Limb (tissue), 2 donors: ENCODE results near the gene MCUR1.
"Not testable (repeated sequence)": the region's sequence is repeated elsewhere in the genome, so short reads cannot be mapped to it uniquely, and the experiment has no call there.

Experiments used
- DNase-seq, 2 donors: peaks; one replicate each; pipeline ENCODE4 v3.0.0-alpha.2; 2016; ENCODE audit errors: extremely low spot score in 2 of 2

MCUR1 gene

DNA sequence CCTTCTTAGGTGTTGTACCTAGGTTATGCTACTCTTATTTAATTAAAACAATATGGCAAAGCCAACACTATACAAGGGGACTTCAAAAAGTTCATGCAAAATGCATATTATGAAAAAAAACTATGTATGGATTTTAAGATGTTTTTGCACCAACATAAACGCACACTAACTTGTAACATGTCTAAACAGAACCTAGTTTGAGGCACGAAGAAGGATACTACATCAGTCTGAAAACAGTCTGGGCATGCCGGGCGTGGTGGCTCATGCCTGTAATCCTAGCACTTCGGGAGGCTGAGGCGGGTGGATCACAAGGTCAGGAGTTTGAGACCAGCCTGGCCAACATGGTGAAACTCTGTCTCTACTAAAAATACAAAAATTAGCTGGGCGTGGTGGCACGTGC is 34.2 kb downstream of the MCUR1 start:
- not testable (repeated sequence) for DNase-seq

DNA sequence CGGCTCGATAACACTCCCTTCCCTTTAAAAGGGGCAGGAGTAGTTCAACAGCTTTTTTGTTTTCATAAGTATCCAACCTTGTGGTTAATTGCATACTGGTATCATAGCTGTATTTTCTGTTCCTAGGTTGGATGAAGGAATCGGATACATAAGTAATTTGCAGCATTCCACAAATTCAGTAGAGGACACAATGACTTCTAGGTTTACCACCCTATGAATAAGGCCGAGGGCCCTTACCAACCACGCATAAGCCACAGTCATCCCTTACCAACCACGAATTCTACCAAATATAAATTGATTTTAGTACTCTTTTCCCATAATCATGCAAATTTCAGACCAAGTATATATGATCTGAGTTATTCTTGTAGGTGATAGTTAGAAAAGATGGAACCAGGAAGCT is 36.3 kb downstream of the MCUR1 start:
- DNase-seq, result no peak

DNA sequence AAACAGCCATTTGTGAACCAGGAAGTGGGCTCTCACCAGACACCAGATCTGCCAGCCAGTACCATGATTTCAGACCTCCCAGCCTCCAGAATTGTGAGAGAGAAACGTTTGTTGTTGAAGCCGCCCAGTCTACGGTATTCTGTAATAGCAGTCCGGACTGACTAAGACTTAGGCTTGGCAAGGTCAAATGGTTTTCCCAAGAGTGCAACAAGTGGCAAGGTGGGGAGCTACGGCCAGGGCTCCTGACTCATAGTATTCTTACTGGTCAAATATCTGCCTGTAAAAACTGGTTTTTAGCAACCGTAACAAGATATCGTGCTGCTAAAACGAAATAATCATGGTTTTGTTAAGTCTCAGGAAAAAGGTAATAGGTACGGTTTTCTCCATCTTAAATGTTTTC is 37.8 kb downstream of the MCUR1 start:
- DNase-seq, result no peak

DNA sequence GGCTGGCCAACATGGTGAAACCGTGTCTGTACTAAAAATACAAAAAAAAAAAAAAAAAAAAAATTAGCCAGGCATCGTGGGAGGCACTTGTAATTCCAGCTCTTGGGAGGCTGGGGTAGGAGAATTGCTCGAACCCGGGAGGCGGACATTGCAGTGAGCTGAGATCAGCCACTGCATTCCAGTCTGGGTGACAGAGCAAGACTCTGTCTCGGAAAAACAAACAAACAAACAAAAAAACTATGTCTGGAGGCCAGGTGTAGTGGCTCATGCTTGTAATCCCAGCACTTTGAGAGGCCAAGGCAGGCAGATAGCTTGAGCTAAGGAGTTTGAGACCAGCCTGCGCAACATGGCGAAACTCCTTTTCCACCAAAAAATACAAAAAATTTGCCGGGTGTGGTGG is 38.9 kb downstream of the MCUR1 start:
- not testable (repeated sequence) for DNase-seq

DNA sequence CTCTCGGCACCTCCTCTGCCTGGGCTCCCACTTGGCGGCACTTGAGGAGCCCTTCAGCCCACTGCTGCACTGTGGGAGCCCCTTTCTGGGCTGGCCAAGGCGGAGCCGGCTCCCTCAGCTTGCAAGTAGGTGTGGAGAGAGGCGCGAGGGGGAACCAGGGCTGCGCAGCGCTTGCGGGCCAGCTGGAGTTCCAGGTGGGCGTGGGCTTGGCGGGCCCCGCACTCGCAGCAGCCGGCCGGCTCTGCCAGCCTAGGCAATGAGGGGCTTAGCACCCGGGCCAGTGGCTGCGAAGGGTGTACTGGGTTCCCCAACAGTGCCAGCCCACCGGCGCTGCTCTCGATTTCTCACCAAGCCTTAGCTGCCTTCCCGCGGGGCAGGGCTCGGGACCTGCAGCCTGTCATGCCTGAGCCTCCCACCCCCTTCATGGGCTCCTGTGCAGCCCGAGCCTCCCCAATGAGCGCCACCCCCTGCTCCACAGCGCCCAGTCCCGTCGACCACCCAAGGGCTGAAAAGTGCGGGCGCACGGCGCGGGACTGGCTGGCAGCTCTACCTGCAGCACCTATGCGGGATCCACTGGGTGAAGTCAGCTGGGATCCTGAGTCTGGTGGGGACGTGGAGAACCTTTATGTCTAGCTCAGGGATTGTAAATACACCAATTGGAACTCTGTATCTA is 41.9 kb downstream of the MCUR1 start:
- not testable (repeated sequence) for DNase-seq

DNA sequence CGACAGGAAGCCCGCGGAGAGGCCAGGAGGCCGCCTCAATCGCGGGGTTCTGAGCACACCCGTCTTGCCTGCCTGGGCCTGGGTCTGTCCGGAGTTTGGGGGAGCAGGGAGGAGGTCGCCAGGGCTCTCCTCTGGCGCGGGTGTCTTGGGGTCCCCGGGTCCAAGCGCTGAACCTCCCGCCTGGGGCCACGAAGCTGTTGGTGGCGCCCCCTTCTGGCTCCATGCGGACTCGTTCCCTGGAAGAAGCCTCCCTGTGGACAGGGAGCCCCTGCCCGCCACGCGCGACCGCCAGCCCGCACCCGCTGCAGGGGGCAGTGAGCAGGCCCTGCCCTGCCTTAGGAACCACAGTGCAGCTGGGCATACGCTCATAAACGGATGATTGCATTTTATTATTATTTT is 44.7 kb downstream of the MCUR1 start:
- no peak for DNase-seq

DNA sequence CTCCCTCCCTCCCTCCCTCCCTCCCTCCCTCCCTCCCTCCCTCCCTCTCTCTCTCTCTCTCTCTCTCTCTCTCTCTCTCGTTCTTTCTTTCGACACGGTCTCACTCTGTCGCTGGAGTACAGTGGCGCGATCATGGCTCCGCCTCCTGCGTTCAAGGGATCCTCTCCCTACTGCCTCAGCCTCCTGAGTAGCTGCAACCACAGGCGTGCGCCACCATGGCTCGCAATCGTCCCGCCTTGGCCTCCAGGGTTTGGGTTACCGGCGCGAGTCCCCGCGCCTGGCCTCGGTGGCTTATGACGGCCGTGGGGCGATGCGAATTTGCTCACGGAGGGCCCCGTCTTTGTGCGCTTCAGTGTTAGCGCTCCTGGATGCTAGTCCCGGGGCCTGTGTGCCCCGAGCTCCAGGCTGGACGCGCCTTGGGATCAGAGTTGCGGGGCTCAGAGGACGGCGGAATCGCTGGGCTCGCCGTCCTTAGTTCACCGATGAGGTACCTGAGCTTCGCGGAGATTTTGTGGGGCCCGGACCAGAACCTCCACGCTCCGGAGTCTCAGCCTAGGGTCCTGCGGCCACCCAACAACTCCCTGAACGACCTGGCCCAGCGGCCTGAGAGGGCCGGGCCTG is 45.2 kb downstream of the MCUR1 start:
- no peak for DNase-seq

DNA sequence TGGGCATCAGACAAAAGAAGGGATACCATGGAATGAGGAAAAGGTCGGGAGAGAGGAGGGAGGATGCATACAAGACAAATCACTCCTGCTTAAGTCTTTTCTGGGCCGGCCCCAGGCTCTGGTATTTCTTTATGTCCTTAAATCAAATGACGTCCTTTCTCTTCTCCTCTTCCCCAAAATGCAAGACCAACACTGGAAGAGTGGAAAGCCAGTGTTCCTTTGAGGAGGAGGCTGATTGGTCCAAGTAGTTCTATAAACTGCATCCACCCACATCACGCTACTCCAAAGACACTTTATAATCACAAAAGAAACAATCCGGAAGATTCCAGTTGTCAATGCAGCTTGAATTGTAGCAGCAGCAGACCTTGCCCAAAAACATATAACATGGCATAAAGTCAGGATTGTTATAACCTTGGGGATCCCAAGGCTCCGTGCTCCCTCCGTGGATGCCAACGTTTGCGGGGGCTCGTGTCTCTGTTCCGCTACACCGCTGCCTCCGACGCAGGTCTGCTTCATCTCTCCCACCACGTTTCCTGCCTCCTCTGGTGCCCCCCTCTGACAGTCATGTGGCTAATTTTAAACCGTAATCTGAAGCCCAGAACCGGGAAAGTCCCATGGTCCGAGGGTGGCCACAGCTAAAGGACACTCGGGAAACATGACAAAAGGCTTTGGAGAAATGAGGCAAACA is 47.1 kb downstream of the MCUR1 start:
- DNase-seq, result no peak

DNA sequence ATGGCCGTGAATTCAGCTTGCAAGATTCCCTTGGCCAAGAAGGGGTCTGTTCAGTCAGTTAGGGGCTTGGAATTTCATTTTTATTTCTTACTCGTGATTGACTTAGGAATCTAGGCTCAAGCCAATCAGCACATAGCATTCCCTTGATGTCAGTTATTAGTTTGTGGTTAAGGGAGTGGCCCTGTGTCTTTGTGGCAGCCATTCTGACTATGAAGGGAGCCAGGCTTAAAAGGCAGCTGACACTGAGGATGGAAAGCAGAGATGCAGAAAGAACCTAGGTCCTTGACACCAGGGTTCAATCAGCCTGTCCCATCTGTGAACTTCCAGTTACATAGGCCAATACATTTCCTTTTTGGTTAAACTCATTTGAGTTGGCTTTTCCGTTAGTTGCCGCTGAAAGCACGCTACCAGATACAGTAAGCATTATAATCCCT is 48.1 kb downstream of the MCUR1 start:
- no peak for DNase-seq

DNA sequence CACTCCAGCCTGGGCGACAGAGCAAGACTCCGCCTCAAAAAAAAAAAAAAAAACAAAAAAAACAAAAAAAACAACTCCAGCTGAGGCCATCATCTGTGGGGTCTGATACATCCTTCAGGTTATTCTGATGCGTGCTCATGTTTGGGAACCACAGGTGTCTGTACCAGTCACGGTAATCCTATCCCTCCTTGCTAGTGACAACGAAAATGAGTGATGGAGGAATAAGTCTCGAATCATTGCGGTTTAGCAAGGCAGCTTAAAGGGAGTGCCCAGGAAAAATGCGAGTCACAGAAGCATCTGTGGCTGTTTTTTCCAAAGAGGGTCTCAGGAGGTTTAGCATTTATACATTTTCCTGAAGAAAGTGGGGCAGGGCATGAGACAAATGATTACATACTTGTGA is 48.8 kb downstream of the MCUR1 start:
- no peak for DNase-seq

DNA sequence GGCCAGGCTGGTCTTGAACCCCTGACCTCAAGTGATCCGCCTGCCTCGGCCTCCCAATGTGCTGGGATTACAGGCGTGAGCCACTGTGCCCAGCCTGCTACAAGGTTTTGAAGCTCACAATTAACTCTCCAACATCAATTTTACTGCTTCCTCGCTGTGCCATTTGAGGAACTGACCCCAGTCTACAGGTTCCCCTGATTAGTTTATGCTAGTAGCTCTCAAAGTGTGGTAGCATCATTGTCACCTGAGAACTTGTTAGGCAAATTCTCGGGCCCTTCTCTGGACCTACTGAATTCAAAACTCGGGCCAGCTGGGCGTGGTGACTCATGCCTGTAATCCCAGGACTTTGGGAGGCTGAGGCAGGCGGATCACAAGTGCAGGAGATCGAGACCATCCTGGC is 49.4 kb downstream of the MCUR1 start:
- no peak for DNase-seq

DNA sequence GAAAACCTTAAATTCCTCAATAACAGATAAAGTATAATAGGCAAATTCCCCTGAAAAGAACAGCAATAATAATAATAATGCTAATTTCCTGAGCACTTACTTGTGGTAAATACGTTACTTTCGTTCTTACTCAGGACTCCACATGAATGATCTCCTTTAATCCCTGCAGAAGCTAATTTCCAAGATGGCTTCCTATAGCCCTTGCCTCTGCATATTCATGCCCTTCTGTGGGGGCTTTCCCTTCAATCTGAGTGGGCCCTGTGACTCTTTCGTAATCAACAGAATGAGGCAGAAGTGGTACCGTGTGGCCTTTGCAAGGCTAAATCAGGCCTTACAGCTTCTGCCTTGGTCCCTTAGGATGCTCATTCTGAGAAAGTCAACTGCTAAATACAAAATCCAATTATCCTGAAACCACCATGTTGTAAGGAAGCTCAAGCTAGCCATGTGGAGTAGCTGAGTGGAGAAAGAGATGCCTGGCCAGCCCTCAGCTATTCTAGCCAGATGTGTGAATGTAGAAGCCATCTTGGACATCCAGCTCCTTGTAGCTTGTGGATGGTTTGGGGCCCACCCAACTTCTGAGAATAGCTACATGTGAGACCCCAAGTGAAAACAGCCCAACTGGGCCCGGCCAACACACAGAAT is 50.5 kb downstream of the MCUR1 start:
- no peak for DNase-seq

DNA sequence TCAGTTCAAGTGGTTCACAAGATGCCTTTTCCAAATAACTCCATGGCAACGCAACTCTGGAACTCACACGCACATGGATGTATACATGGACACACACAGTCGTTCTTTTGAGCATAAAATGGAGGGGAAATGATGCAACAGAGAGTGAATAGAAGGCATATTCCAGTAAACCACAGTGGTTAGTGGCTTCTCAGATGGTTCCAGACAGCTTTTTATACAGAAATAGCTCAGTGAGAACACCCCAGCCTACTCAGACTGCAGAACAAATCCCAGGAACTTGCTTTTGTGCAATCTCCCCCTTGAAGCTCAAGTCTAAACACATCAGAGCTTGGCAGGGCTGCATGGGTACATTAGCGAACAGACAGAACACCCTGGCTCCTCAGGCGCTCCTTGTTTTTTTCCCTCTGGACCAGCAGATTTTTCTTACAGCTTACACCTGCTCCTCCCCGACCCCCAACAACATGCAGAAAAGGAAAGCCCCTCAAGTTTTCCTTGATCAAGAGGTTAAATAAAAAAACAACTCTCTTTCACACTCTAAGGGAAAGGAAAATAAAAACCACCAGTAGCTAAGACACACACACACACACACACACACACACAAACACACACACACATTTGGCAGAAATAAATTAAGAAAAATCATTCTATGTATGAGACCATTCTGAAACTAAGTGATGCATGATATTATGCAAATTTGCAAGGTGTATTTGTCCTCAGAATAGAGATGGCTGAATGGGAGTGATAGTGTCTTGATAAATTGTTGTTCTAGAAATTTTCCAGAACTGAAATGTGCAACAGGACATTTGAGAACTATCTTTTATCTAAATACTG is 51.5 kb downstream of the MCUR1 start:
- DNase-seq, result peak in 1 of 2 donors; percentile 53

DNA sequence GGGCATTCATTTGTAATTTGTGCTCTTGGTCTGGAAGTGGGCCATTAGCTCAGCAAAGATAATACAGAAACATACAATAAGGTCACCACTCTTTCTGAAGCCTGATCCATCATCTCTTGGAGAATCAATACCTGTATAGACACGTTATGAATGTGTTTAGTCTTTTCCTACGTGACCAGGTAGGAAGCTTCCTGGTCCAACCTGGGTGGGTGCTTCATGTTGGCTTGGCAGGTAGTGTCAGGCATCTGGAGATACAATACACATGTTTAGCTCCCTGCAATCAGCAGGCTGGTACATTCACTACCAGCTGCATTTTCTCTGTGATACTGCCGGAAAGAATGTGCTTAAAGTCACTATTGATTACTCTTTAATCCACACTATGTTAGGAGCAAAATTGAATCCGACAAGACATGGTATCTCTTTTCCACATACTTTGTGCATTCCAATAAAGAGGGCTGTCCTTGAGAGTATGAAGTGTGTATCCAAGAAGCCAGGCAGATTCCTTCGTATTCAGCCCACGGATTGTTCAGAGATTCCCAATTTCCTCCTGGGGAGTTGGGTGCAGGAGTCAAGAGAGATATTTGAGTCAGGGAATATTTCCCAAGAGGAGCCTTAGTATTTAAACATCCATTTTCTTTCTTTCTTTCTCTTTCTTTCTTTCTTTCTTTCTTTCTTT is 52.9 kb downstream of the MCUR1 start:
- no peak for DNase-seq

DNA sequence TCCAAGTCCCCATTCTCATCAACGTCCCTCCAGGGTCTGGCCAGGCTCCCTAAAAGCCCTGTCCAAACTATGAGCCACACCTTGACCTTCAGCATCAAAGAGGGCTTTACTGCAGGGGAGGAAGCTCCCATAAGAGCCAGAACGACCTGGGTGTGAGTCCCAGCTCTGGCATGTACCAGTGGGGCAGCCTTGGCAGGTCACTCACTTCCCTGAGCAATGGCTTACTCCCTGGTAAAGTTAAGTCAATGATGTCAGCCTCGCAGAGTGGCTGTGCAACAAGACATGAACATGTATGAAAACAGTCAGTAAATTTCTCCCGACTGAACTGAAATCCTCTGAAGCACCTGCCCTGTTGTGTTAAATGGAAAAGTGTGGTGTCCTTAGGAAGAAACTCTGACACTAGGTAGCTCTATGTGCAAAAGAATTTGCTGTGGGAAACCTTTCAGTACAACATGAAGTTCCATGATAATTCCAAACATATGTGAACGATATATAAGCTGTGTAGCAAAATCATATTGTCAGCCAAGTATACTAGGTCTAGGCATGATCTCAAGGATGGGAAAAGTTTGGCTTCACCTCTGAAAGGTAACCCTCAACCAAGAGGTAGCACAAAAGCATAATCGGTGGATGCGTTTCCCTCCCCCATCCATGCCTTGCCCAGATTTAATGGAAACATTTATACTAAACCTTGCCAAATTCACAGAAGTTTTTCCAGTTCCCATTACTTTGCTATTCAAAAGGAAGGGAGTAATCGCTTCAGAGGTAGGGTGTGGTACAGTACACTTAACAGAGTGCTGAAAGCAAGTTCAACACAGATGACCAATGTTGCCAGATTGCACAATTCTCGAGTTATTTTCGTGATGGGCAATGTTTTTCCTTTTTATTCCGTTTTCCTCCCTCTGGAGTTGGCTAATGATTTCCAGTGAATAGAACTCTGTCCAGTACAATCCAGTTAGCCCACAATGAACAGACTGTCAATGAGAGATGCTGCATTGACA is 53.8 kb downstream of the MCUR1 start:
- peak in 1 of 2 donors; percentile 75 for DNase-seq

DNA sequence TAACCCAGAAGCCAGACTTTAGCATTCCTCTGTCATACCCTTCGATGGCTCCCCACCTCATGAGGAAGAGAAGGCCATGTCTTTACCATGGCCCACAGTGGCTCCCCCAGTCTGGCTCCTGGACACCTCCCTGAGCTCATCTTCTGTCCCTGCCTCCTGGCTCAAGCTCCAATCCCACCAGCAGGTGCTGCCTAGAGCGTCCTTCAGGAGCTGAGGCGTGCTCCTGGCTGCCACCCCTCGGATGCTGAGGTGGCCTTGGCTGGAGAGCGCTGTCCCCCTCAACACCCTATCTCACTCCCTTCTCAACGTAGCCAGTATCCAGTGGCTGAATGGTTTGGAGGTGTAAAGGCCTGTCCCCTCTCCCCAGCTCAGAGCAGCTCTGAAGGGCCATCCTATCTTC is 55.3 kb downstream of the MCUR1 start:
- DNase-seq, result no peak

DNA sequence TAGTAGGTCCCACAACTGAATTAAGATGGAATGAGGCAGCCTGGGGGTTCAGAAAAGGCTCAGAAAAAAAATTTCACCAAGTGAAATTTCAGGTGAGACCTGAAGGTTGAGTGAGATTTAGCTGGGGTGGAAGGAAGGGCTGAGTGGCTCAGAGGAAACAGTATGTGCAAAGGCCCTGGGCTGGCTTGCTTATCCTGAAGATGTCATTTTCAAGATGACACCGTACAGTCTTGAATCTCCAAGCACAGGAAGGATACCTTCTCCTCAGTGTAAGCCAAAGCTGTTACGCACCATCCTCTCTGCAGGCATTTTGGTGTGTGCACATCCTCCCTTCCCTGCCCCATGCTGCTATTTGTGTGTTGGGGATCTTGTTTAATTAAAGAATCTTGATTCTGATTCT is 59.7 kb downstream of the MCUR1 start:
- DNase-seq, result no peak

DNA sequence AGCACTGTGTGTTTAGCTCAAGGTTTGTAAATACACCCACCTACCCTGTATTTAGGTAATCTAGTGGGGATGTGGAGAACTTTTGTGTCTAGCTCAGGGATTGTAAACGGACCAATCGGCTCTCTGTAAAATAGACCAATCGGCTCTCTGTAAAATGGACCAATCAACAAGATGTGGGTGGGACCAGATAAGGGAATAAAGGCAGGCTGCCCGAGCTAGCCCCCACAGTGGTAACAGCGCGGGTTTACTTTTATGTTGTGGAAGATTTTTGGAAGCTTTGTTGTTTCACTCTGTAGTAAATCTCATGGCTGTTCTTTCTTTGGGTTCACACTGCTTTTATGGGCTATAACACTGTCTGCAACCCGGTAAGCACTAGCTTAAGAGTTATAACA is 70.6 kb downstream of the MCUR1 start:
- DNase-seq, result no peak

DNA sequence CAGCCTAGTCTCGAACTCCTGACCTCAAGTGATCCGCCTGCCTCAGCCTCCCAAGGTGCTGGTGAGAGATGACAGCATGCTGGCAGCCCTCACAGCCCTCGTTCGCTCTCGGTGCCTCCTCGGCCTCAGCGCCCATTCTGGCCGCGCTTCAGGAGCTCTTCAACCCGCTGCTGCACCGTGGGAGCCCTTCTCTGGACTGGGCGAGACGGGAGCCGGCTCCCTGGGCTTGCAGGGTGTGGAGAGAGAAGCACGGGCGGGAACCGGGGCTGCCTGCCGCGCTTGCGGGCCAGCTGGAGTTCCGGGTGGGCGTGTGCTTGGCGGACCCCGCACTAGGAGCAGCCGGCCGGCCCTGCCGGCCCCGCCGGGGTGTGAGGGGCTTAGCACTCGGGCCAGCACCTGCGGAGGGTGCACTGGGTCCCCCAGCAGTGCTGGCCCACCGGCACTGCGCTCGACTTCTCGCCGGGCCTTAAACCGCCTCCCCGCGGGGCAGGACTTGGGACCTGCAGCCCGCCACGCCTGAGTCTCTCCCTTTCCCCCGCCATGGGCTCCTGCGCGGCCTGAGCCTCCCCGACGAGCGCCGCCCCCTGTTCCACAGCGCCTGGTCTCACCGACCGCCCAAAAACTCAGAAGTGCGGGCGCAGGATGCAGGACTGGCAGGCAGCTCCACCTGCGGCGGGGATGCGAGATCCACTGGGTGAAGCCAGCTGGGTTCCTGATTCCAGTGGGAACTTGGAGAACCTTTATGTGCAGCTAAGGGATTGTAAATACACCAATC is 71.2 kb downstream of the MCUR1 start:
- no peak for DNase-seq
